Activated B cell treated with CpG ODN at 0.5 μM for 24 hours (primary cell): Measurements from ENCODE around the gene ANKRD44. TPM values are rescaled to one million over a fixed set of nuclear protein-coding genes. Genes with fewer than 3 reads are reported as not detected.
"Not testable (repeated sequence)": the region's sequence is repeated elsewhere in the genome, so short reads cannot be mapped to it uniquely, and the experiment has no call there.

Experiments
- ATAC-seq: fragments of 200-7000 bp; cut with Tn5 transposase; one replicate; pipeline ENCODE4 v1.10.0; 2021; ENCODE audit warnings: low read depth, mild to moderate bottlenecking, moderate library complexity
- CTCF ChIA-PET: fragments of 350-600 bp; sonication (Branson Sonifier 250); formaldehyde crosslinking; loops from one replicate; lab custom pipeline; 2021; ENCODE audit warnings: antibody characterized with exemption; lab: Charles Lee
- POLR2A ChIA-PET: fragments of 350-600 bp; sonication (Branson Sonifier 250); formaldehyde crosslinking; loops from one replicate; lab custom pipeline; 2021; ENCODE audit warnings: antibody characterized with exemption; lab: Charles Lee
- DNase-seq: peaks from one replicate; pipeline ENCODE4 v3.0.0; 2022
- H3K27ac Mint-ChIP-seq: one replicate; pipeline ENCODE4 v1.8.0; 2020; ENCODE audit warnings: mixed read lengths
- H3K27me3 Mint-ChIP-seq: one replicate; pipeline ENCODE4 v1.8.0; 2021; ENCODE audit warnings: mixed read lengths
- H3K36me3 Mint-ChIP-seq: one replicate; pipeline ENCODE4 v1.8.0; 2021; ENCODE audit warnings: low read depth, mixed read lengths
- H3K4me1 Mint-ChIP-seq: one replicate; pipeline ENCODE4 v1.8.0; 2021; ENCODE audit warnings: mixed read lengths
- H3K4me3 Mint-ChIP-seq: one replicate; pipeline ENCODE4 v1.8.0; 2020; ENCODE audit warnings: mild to moderate bottlenecking, mixed read lengths
- H3K9me3 Mint-ChIP-seq: one replicate; pipeline ENCODE4 v1.8.0; 2020; ENCODE audit warnings: mixed read lengths
- intact Hi-C: fragments of 100-400 bp; cut with micrococcal nuclease; formaldehyde crosslinking; loops from one replicate; pipeline ENCODE4 v1.15.1; 2024
- total RNA-seq: library from RNA; stranded (reverse); gene quantifications from 2 replicates; pipeline ENCODE4 v1.2.3, GENCODE V29; 2022
- TF ChIP-seq, protein P1 (sequence below): fragments of 200-600 bp; IDR thresholded peaks from one replicate; pipeline ENCODE4 v1.8.0; 2022; ENCODE audit warnings: antibody characterized with exemption, mild to moderate bottlenecking

The ANKRD44 gene
- total RNA-seq, 1 donor from 2014 or later: 185 TPM

DNA sequence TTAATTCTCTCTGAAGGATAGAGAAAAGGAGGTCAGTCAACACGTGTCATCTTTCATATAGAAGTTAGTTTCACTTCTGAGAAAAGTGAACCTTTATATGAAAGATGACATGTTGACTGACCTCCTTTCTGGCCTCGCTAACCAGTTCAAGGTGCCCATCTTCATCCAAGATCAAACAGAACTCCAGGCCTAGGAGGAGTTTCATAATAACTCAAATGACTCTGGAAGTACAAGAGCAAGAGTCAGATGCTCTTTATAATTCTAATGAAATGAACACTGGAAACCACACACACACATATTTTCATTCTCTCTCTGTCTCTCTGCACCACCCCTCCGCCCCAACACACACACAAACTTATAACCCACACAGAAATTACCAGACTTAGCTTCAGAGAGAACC is 16.3 kb downstream of the ANKRD44 start:
- peak; percentile 22 for ATAC-seq
- H3K27ac Mint-ChIP-seq: peak overlapping the region; percentile 96
- peaks cover 93% of the 10 kb centered on the region for H3K4me1 Mint-ChIP-seq
- peaks cover 47% of the 10 kb centered on the region for H3K36me3 Mint-ChIP-seq
- POLR2A ChIA-PET: interaction anchor here (0.6 to 9.0 kb wide), 7 partner anchors 13 to 96 kb away, joined by 3 to 173 read pairs (median 5); partner anchors contain the start of gene ANKRD44
- TF ChIP-seq, protein P1, sequence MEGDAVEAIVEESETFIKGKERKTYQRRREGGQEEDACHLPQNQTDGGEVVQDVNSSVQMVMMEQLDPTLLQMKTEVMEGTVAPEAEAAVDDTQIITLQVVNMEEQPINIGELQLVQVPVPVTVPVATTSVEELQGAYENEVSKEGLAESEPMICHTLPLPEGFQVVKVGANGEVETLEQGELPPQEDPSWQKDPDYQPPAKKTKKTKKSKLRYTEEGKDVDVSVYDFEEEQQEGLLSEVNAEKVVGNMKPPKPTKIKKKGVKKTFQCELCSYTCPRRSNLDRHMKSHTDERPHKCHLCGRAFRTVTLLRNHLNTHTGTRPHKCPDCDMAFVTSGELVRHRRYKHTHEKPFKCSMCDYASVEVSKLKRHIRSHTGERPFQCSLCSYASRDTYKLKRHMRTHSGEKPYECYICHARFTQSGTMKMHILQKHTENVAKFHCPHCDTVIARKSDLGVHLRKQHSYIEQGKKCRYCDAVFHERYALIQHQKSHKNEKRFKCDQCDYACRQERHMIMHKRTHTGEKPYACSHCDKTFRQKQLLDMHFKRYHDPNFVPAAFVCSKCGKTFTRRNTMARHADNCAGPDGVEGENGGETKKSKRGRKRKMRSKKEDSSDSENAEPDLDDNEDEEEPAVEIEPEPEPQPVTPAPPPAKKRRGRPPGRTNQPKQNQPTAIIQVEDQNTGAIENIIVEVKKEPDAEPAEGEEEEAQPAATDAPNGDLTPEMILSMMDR: no peak
- intact Hi-C loops: loop anchor here (10.0 kb wide), 1 partner anchor 1119 kb away; the partner anchor contains the start of gene STK17B
- peaks cover 6% of the 10 kb centered on the region for H3K9me3 Mint-ChIP-seq
- H3K4me3 Mint-ChIP-seq: peak overlapping the region; percentile 78
- CTCF ChIA-PET: interaction anchor here (0.9 to 2.4 kb wide), 3 partner anchors 10 to 103 kb away, joined by 3 to 7 read pairs (median 3); no protein-coding TSS in a partner anchor
- DNase-seq: no peak
- no peaks in the 10 kb centered on the region for H3K27me3 Mint-ChIP-seq

DNA sequence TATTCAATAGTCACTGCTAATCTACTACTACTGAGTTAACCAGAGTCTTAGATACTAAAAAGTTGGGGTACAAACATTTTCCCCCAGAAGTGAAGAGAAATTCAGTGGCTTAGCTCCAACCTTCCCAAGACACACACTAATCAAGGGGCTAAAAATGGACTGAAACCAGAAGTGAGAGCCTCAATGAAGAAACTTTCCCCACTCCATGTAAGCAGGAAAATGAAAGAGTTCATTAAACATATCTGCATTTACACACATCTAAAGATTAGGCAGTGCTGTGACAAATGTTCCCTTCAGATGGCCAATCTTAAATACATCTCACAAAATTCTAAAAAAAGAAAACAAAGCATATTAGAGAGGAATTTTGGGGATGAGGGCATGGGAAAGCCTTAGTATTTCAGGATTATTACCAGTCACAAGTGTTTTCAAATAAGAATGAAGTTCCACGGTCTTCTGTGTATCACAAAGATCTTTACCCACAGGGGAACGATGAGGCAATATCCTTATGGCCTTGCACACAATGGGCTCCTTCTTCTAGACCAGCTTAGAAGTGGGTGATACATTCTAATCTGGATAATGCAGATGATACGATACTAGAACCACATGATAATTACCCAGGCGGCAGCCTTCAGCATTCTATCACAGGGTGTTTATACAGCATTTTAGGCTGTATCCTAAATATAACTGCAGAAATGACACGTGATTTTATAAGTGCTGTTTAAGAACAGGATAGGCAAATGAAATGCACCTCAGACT is 17.1 kb downstream of the ANKRD44 start:
- H3K36me3 Mint-ChIP-seq: peaks cover 45% of the 10 kb centered on the region
- H3K4me1 Mint-ChIP-seq: peaks cover 91% of the 10 kb centered on the region
- ChIA-PET CTCF (interaction anchor here (0.9 to 2.4 kb wide), 4 partner anchors 11 to 102 kb away, joined by 3 to 7 read pairs (median 3); no protein-coding TSS in a partner anchor), POLR2A (interaction anchor here (0.6 to 9.0 kb wide), 11 partner anchors 12 to 1054 kb away, joined by 3 to 173 read pairs (median 4); partner anchors contain the start of gene ANKRD44)
- peak overlapping the region; percentile 96 for H3K27ac Mint-ChIP-seq
- TF ChIP-seq, protein P1: no peak
- no peaks in the 10 kb centered on the region for H3K27me3 Mint-ChIP-seq
- peaks cover 6% of the 10 kb centered on the region for H3K9me3 Mint-ChIP-seq
- intact Hi-C loops: loop anchor here (1.0 to 10.0 kb wide), 3 partner anchors 14 to 1119 kb away; partner anchors contain the start of gene STK17B
- ATAC-seq: peak; percentile 41
- no peak for DNase-seq
- peak overlapping the region; percentile 78 for H3K4me3 Mint-ChIP-seq

DNA sequence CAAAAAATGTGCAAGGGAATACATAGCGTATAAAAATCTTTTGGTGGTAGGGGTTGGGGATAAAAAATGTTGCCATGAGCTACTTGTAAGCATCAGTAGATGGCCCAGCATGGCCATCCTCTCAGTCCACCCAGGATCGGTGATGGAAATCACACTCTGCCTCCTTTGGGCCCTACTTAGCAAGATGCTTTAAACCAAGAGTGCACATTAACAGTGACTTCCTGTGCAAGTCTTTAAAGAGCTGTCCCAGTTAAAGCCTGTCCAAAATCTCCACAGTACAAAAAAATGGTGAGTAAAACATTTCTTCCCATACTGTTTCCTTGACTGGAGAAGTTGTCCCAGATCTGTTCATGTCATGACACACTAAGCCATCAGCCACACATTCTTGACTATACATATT is 18.0 kb downstream of the ANKRD44 start:
- Mint-ChIP-seq H3K9me3 (peaks cover 3% of the 10 kb centered on the region), H3K4me1 (peaks cover 90% of the 10 kb centered on the region), H3K27me3 (no peaks in the 10 kb centered on the region), H3K27ac (peak overlapping the region; percentile 96), H3K36me3 (peaks cover 41% of the 10 kb centered on the region), H3K4me3 (peak overlapping the region; percentile 78)
- intact Hi-C loops: loop anchor here (1.0 to 10.0 kb wide), 4 partner anchors 13 to 1118 kb away; partner anchors contain the start of gene STK17B
- TF ChIP-seq, protein P1: no peak
- no peak for DNase-seq
- peak; percentile 15 for ATAC-seq
- POLR2A ChIA-PET: interaction anchor here (0.8 to 9.0 kb wide), 6 partner anchors 15 to 101 kb away, joined by 3 to 173 read pairs (median 4); partner anchors contain the start of gene ANKRD44
- CTCF ChIA-PET: interaction anchor here (1.1 to 2.4 kb wide), 2 partner anchors 13 to 101 kb away, joined by 3 to 7 read pairs; no protein-coding TSS in a partner anchor

DNA sequence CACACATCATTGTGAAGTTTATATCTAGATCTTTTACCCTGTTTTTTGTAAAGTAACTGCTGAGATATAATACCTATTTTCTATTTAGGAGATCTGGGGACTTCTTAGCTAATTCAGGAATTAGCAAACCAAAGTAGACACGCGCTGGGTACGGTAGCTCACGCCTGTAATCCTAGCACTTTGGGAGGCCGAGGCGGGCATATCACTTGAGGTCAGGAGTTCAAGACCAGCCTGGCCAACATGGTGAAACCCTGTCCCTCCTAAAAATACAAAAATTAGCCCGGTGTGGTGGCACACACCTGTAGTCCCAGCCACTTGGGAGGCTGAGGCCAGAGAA is 23.0 kb downstream of the ANKRD44 start:
- POLR2A ChIA-PET: interaction anchor here (0.6 to 1.8 kb wide), 8 partner anchors 8 to 142 kb away, joined by 3 to 9 read pairs (median 3); no protein-coding TSS in a partner anchor
- DNase-seq, H3K27me3 Mint-ChIP-seq, CTCF ChIA-PET, H3K9me3 Mint-ChIP-seq: not testable (repeated sequence)
- Mint-ChIP-seq H3K4me3 (peak overlapping the region; percentile 44), H3K36me3 (peaks cover 38% of the 10 kb centered on the region), H3K4me1 (peaks cover 83% of the 10 kb centered on the region), H3K27ac (peak overlapping the region; percentile 85)
- intact Hi-C loops: loop anchor here (1.0 to 2.0 kb wide), 2 partner anchors 10 to 21 kb away; no protein-coding TSS in a partner anchor
- ATAC-seq: peak; percentile 26

DNA sequence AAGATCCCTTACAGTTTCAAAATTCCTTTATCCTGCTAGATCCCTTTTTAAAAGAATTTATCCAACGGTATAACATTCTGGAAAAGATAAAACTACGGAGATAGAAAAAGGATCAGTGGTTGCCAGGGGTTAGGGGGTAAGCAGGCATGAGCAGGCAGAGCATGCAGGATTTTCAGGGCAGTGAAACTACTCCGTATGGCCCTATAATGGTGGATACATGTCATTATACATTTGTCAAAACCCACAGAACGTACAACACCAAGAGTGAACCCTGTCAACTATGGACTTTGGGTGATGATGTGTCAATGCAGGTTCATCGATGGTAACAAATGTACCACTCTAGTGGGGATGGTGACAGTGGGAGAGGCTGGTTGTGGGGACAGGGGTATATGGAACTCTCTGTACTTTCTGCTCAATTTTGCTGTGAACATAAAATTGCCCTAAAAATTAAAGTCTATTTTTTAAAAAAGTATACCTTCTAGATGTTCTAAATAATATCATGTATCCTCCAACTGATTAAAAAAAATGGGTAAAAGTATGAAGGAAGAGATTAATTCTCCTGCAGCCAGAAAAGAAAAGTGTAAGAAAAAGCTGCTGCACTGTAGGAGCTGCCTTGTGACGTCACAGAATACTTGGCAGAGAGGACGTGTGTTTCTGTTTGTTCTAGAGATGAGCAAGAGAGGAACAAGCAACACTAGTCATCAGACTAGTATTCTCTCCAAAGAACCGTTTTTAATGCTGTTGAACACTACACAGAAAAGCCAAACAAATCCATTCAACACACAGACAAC is 23.6 kb downstream of the ANKRD44 start:
- ChIA-PET POLR2A (interaction anchor here (0.7 to 1.8 kb wide), 4 partner anchors 9 to 21 kb away, joined by 3 to 9 read pairs (median 6); no protein-coding TSS in a partner anchor), CTCF (no interaction called here)
- no peaks in the 10 kb centered on the region for H3K27me3 Mint-ChIP-seq
- peaks cover 3% of the 10 kb centered on the region for H3K9me3 Mint-ChIP-seq
- peaks cover 83% of the 10 kb centered on the region for H3K4me1 Mint-ChIP-seq
- peak overlapping the region; percentile 44 for H3K4me3 Mint-ChIP-seq
- ATAC-seq (peak; percentile 91), DNase-seq (no peak)
- H3K27ac Mint-ChIP-seq: peak overlapping the region; percentile 85
- H3K36me3 Mint-ChIP-seq: peaks cover 37% of the 10 kb centered on the region
- TF ChIP-seq, protein P1: no peak
- intact Hi-C loops: loop anchor here (1.0 to 2.0 kb wide), 2 partner anchors 10 to 20 kb away; no protein-coding TSS in a partner anchor
